ENCODE measurements around the gene CMTM6. TPM values are rescaled to one million over a fixed set of nuclear protein-coding genes. Genes with fewer than 3 reads are reported as not detected.

Gene CMTM6
- total and polyA plus RNA-seq, 10 of the 15 experiments (the other 5 are each of a cell fraction or from before 2014, with no cell fraction given), result 27.1 to 97.3 (median 61.4) TPM

GRCh38 chr3:32440611-32441350 is 61.9 kb downstream of the CMTM6 start:
- peaks cover 0 to 3% of the 10 kb centered on the region in 2 experiments; a peak in 1 of 4 replicates for H3K27me3 ChIP-seq (replicated peaks in 1 of 2; ENCODE audit: control insufficient read depth in 2 of 2, insufficient read depth in 2 of 2, low read length in 1 of 2)
- H3K79me2 ChIP-seq (ENCODE audit: control insufficient read depth, insufficient read depth, low read length), result no peaks in the 10 kb centered on the region
- no peak overlapping the region for H3K4me3 ChIP-seq
- H2AFZ ChIP-seq (ENCODE audit: control insufficient read depth, low read depth, low read length), result no peak overlapping the region
- BruUV-seq (replicated peaks), result no TSS peak
- H3K4me1 ChIP-seq (ENCODE audit: control insufficient read depth, insufficient read depth, low read length), result peaks cover 51% of the 10 kb centered on the region
- H3K9ac ChIP-seq (ENCODE audit: control insufficient read depth, insufficient read depth, low read length), result no peak overlapping the region
- no peak overlapping the region for H3K27ac ChIP-seq (ENCODE audit: control insufficient read depth, insufficient read depth)
- no peak for TF ChIP-seq ZBED1 (IDR thresholded peaks at IDR 0.05; ENCODE audit: borderline replicate concordance)
- TF ChIP-seq CEBPZ (IDR thresholded peaks at IDR 0.05; ENCODE audit: low read depth, low read length), result no peak
- no peak for TF ChIP-seq ATF7 (IDR thresholded peaks at IDR 0.05; ENCODE audit: low read depth)
- no peak for TF ChIP-seq RELA (IDR thresholded peaks at IDR 0.05; ENCODE audit: borderline replicate concordance, partially characterized antibody)
- no peak for TF ChIP-seq DPF2 (IDR thresholded peaks at IDR 0.05)
- TF ChIP-seq BCL3 (IDR thresholded peaks at IDR 0.05; ENCODE audit: borderline replicate concordance, insufficient read depth, low read depth, low read length, poor library complexity, severe bottlenecking), result peak; percentile 32
- DNase-seq (ENCODE audit: low read depth, low spot score) (no peak), ATAC-seq (no peak), FAIRE-seq (no peak)
- no peaks in the 10 kb centered on the region for H4K20me1 ChIP-seq (ENCODE audit: control insufficient read depth, insufficient read depth)
- ChIA-PET CTCF (interaction anchor here (0.8 to 10.6 kb wide), 13 partner anchors 8 to 66 kb away, joined by 3 to 88 read pairs (median 5); no protein-coding TSS in a partner anchor), POLR2A (interaction anchor here (0.7 to 8.6 kb wide), 7 partner anchors 9 to 27 kb away, joined by 3 to 158 read pairs (median 4); no protein-coding TSS in a partner anchor), SMC1A (ENCODE audit: uncharacterized antibody, unreplicated experiment) (interaction anchor here (0.5 to 14.2 kb wide), 14 partner anchors 9 to 249 kb away, joined by 3 to 307 read pairs (median 8); no protein-coding TSS in a partner anchor), RAD21 (ENCODE audit: unreplicated experiment) (interaction anchor here (0.8 to 8.0 kb wide), 7 partner anchors 15 to 66 kb away, joined by 3 to 187 read pairs (median 4); no protein-coding TSS in a partner anchor)
- H3K36me3 ChIP-seq (ENCODE audit: control insufficient read depth in 2 of 2, insufficient read depth in 2 of 2, low read length in 1 of 2), result no peaks in the 10 kb centered on the region
- H3K9me3 ChIP-seq (replicated peaks; ENCODE audit: control insufficient read depth, insufficient read depth, low read length), result no peaks in the 10 kb centered on the region; the same call in 1 of the 3 replicates
- in situ Hi-C loops (cut with MboI) (no loop called here), intact Hi-C loops (cut with micrococcal nuclease; ENCODE audit: unreplicated experiment) (no loop called here)
- H3K4me2 ChIP-seq (ENCODE audit: control insufficient read depth, insufficient read depth), result no peak overlapping the region
- WGBS (ENCODE audit: insufficient coverage, insufficient replicate concordance, low lambda C conversion rate, missing lambda C conversion rate), result 40% methylated on average over 10 of the region's 10 CpGs

Data from GM12878 (cell line).